Panc1 (cell line): Measurements from ENCODE around the gene PPOX.

Experiments used
- CTCF ChIP-seq: fragments of 450-650 bp; IDR thresholded peaks from 2 replicates; pipeline ENCODE4 v1.5.1; 2017; ENCODE audit warnings: mild to moderate bottlenecking
- POLR2AphosphoS5 ChIP-seq: IDR thresholded peaks from 2 replicates; pipeline ENCODE4 v1.6.1; 2012; ENCODE audit warnings: mild to moderate bottlenecking, low read depth, low read length, moderate library complexity

GRCh38 chr1:161122967-161123366, 43.3 kb upstream of the PPOX start:
- TF ChIP-seq CTCF (no peak), POLR2AphosphoS5 (no peak)
